ENCODE results near the gene NR2F1.
A peak's percentile ranks its signal among the peaks of the same experiment; 100 is the strongest.

Gene NR2F1

GRCh38 chr5:93620487-93621326 is 37.7 kb downstream of the NR2F1 start:
- peak overlapping the region; percentile 59 for H3K4me3 ChIP-seq (ENCODE audit: low read length)
- no peak for DNase-seq (ENCODE audit: low read depth, low spot score)

GRCh38 chr5:93621327-93621798 is 38.3 kb downstream of the NR2F1 start:
- DNase-seq (ENCODE audit: low read depth, low spot score) = no peak
- H3K4me3 ChIP-seq (ENCODE audit: low read length) = no peak overlapping the region

GRCh38 chr5:93622240-93622885 is 39.3 kb downstream of the NR2F1 start:
- H3K4me3 ChIP-seq (ENCODE audit: low read length) = no peak overlapping the region
- peak; percentile 44 for DNase-seq (ENCODE audit: low read depth, low spot score)

- DNase-seq (ENCODE audit: low read depth, low spot score) = no peak
- no peak overlapping the region for H3K4me3 ChIP-seq (ENCODE audit: low read length)
Measured at GRCh38 chr5:93623153-93623552, 40.1 kb downstream of the NR2F1 start.

GRCh38 chr5:93626801-93627200 is 43.8 kb downstream of the NR2F1 start:
- no peak for DNase-seq (ENCODE audit: low read depth, low spot score)

GRCh38 chr5:93632327-93632726 is 49.3 kb downstream of the NR2F1 start:
- DNase-seq (ENCODE audit: low read depth, low spot score) = no peak
- no peak overlapping the region for H3K4me3 ChIP-seq (ENCODE audit: low read length)

More at GRCh38 chr5:93626801-93627200, 43.8 kb downstream of the NR2F1 start:
- H3K4me3 ChIP-seq (ENCODE audit: low read length) = no peak overlapping the region

GRCh38 chr5:93635991-93636390 is 53.0 kb downstream of the NR2F1 start:
- no peak for DNase-seq (ENCODE audit: low read depth, low spot score)
- no peak overlapping the region for H3K4me3 ChIP-seq (ENCODE audit: low read length)

- H3K4me3 ChIP-seq (ENCODE audit: low read length) = no peak overlapping the region
- DNase-seq (ENCODE audit: low read depth, low spot score) = no peak
Measured at GRCh38 chr5:93636837-93637236, 53.8 kb downstream of the NR2F1 start.

- no peak for DNase-seq (ENCODE audit: low read depth, low spot score)
- H3K4me3 ChIP-seq (ENCODE audit: low read length) = no peak overlapping the region
Measured at GRCh38 chr5:93637697-93638096, 54.7 kb downstream of the NR2F1 start.

- no peak for DNase-seq (ENCODE audit: low read depth, low spot score)
- H3K4me3 ChIP-seq (ENCODE audit: low read length) = no peak overlapping the region
Measured at GRCh38 chr5:93642526-93642925, 59.5 kb downstream of the NR2F1 start.

All from Jurkat, Clone E6-1 (cell line).